K562 (cell line): ENCODE data around the gene BCL3. TPM values are rescaled to one million over a fixed set of nuclear protein-coding genes. Genes with fewer than 3 reads are reported as not detected.

Experiments used
- CHAMP1 ChIP-seq: fragments of 450-650 bp; IDR thresholded peaks from 2 replicates; pipeline ENCODE4 v1.6.1; 2016; ENCODE audit warnings: mild to moderate bottlenecking
- CHD4 ChIP-seq: fragments of 200-600 bp; sonication (generic); IDR thresholded peaks from 3 replicates; pipeline ENCODE4 v1.6.1; 2012; ENCODE audit warnings: low read depth, mild to moderate bottlenecking, mixed read lengths, low read length, inconsistent platforms; ENCODE audit not compliant: insufficient read depth, insufficient replicate concordance, poor library complexity, severe bottlenecking
- E2F4 ChIP-seq: sonication (generic); formaldehyde crosslinking; IDR thresholded peaks from 2 replicates; pipeline ENCODE4 v1.8.0; 2022; ENCODE audit warnings: mild to moderate bottlenecking, low read depth, missing genetic modification reagents
- GATA2 ChIP-seq: sonication (generic); formaldehyde crosslinking; IDR thresholded peaks from 2 replicates; pipeline ENCODE4 v1.4.0; 2020; ENCODE audit warnings: mild to moderate bottlenecking, missing genetic modification reagents
- HDAC1 ChIP-seq, 2 experiments: fragments of 450-650 bp; IDR thresholded peaks; 2 replicates each; pipeline ENCODE4 v1.6.1; 2016 to 2017; ENCODE audit warnings: inconsistent platforms in 1 of 2, mild to moderate bottlenecking in 1 of 2, moderate library complexity in 1 of 2
- NFYB ChIP-seq: IDR thresholded peaks from 2 replicates; pipeline ENCODE4 v1.6.1; 2011; ENCODE audit warnings: mild to moderate bottlenecking, moderate library complexity; ENCODE audit not compliant: insufficient read length; ENCODE audit errors: extremely low read depth
- PHTF2 ChIP-seq: fragments of 250-450 bp; sonication (Bioruptor Pico); IDR thresholded peaks from 2 replicates; pipeline ENCODE4 v1.5.0; 2021; ENCODE audit warnings: mild to moderate bottlenecking
- POLR2AphosphoS5 ChIP-seq: IDR thresholded peaks from 2 replicates; pipeline ENCODE4 v1.6.1; 2011; ENCODE audit warnings: mild to moderate bottlenecking, low read depth, low read length, moderate library complexity; ENCODE audit not compliant: control insufficient read depth, insufficient read depth
- POLR2G ChIP-seq: fragments of 200-400 bp; formaldehyde crosslinking; IDR thresholded peaks from 2 replicates; pipeline ENCODE4 v1.6.1; 2017; ENCODE audit warnings: low read depth, mild to moderate bottlenecking, antibody characterized with exemption, low read length, moderate library complexity
- RNF2 ChIP-seq: sonication (generic); IDR thresholded peaks from 2 replicates; pipeline ENCODE4 v1.6.1; 2016
- TFAP4 ChIP-seq: sonication (generic); formaldehyde crosslinking; IDR thresholded peaks from 2 replicates; pipeline ENCODE4 v1.8.0; 2022; ENCODE audit warnings: missing genetic modification reagents, mild to moderate bottlenecking, moderate library complexity, borderline replicate concordance
- ZHX1 ChIP-seq: fragments of 150-350 bp; conservative IDR thresholded peaks from 2 replicates; pipeline ENCODE4 v1.6.1; 2014; ENCODE audit warnings: low read length
- ZNF79 ChIP-seq: fragments of 250-450 bp; sonication (Bioruptor Pico); IDR thresholded peaks from 2 replicates; pipeline ENCODE4 v1.4.0; 2020; ENCODE audit warnings: low read depth, mild to moderate bottlenecking, moderate library complexity
- polyA plus RNA-seq, 8 experiments: library from polyadenylated mRNA; depleted of rRNA in 4 of 8; stranded (reverse) in 5 of 8; unstranded in 3 of 8; fragments of >200 nt; fragmentation: Nextera tagmentation in 2 of 8; fragmentation: Illumina TruSeq in 1 of 8; extraction: Ambion mirVana in 2 of 8; extraction: Trizol in 1 of 8; gene quantifications; 2 replicates each; pipeline versions ENCODE4 v1.2.1 to v1.2.3, GENCODE V29; 2011 to 2014; ENCODE audit warnings: inconsistent platforms in 1 of 8, missing spikeins in 1 of 8
- total RNA-seq, 7 experiments: library from RNA; depleted of rRNA in 6 of 7; stranded (reverse); fragments of >200 nt in 6 of 7; fragmentation: Illumina TruSeq in 2 of 7; extraction: Trizol in 2 of 7; gene quantifications; 2 replicates each; pipeline versions ENCODE4 v1.2.1 to v1.2.3, GENCODE V29; 2011 to 2021; ENCODE audit warnings: low replicate concordance in 1 of 7

Gene BCL3
- total and polyA plus RNA-seq, 9 of the 15 experiments (the other 6 are each of a cell fraction or from before 2014, with no cell fraction given) = 0.03 to 2.4 (median 0.50) TPM; not detected in 1

GRCh38 chr19:44745341-44745831 is 3.1 kb upstream of the BCL3 start (continued):
- no peak for TF ChIP-seq E2F4
- no peak for TF ChIP-seq ZHX1
- TF ChIP-seq POLR2G = no peak
- TF ChIP-seq RNF2 = no peak
- no peak for TF ChIP-seq NFYB
- TF ChIP-seq PHTF2 (CRISPR knock-in tag) = no peak
- TF ChIP-seq CHAMP1 = no peak
- no peak for TF ChIP-seq POLR2AphosphoS5
- TF ChIP-seq TFAP4 = no peak
- no peak for TF ChIP-seq GATA2 (CRISPR knock-in tag)
- TF ChIP-seq CHD4 = no peak
- no peak for TF ChIP-seq ZNF79
- TF ChIP-seq HDAC1 (IDR thresholded peaks at IDR 0.05) = peak in 1 of 2 experiments; percentile 32; a peak in 1 of 4 replicates
